Transverse colon (tissue), 4 donors: Measurements from ENCODE around the gene SHQ1. TPM values are rescaled to one million over a fixed set of nuclear protein-coding genes. Genes with fewer than 3 reads are reported as not detected.

Experiments
- DNase-seq: peaks from one replicate; pipeline ENCODE4 v3.0.0-alpha.2; 2019
- H3K27ac ChIP-seq, 4 donors: fragments of 200-600 bp; sonication (generic); 2 replicates each; pipeline ENCODE4 v1.5.1; 2016 to 2018; ENCODE audit warnings: inconsistent platforms in 4 of 4
- H3K27me3 ChIP-seq: fragments of 200-600 bp; sonication (generic); 2 replicates; pipeline ENCODE4 v1.5.1; 2017; ENCODE audit warnings: inconsistent platforms
- H3K36me3 ChIP-seq, 4 donors: fragments of 200-600 bp; sonication (generic); 2 replicates each; pipeline ENCODE4 v1.5.1; 2017 to 2019; ENCODE audit warnings: inconsistent platforms in 4 of 4
- H3K4me1 ChIP-seq, 4 donors: fragments of 200-600 bp; sonication (generic); 2 replicates each; pipeline ENCODE4 v1.5.1; 2017 to 2020; ENCODE audit warnings: inconsistent platforms in 4 of 4
- H3K4me3 ChIP-seq, 4 donors: fragments of 200-600 bp; sonication (generic); 1 replicate in 1 of 4; 2 replicates in 3 of 4; pipeline versions ENCODE4 v1.5.1 to v1.6.1; 2017 to 2019; ENCODE audit warnings: inconsistent platforms in 4 of 4
- H3K9me3 ChIP-seq, 2 donors: fragments of 200-600 bp; sonication (generic); 2 replicates each; pipeline ENCODE4 v1.5.1; 2017 to 2019; ENCODE audit warnings: inconsistent platforms in 2 of 2
- EP300 ChIP-seq: sonication (generic); formaldehyde crosslinking; IDR thresholded peaks from one replicate; pipeline ENCODE4 v1.6.1; 2017; ENCODE audit warnings: antibody characterized with exemption, low read depth
- POLR2A ChIP-seq: fragments of 450-650 bp; IDR thresholded peaks from one replicate; pipeline ENCODE4 v1.6.1; 2016; ENCODE audit warnings: antibody characterized with exemption, mild to moderate bottlenecking, moderate library complexity
- POLR2AphosphoS5 ChIP-seq, 3 donors: sonication (generic); formaldehyde crosslinking; IDR thresholded peaks; one replicate each; pipeline ENCODE4 v1.6.1; 2016; ENCODE audit warnings: antibody characterized with exemption in 3 of 3
- WGBS, 2 donors: methylation state at CpG; one replicate each; pipeline ENCODE4 v1.1.5; 2018; ENCODE audit warnings: low coverage in 1 of 2; 5-methylcytosine and 5-hydroxymethylcytosine counted together
- in situ Hi-C, 4 donors: fragments of 200-750 bp; cut with MboI; loops; one replicate each; pipeline versions ENCODE4 v1.15.0 to v1.15.1; 2017; ENCODE audit warnings: low sequenced_read_pairs in 3 of 4, low pct_ligation_motif_present in 1 of 4, low pct_unique_long_range_greater_than_20kb in 1 of 4
- intact Hi-C: fragments of 100-400 bp; cut with DNase I; formaldehyde crosslinking; loops from one replicate; pipeline ENCODE4 v1.15.1; 2023; ENCODE audit warnings: low total_unique reads
- total RNA-seq, 4 donors: library from RNA; depleted of rRNA; stranded (reverse); fragments of >200 nt; gene quantifications; one replicate each; pipeline ENCODE4 v1.1.0, GENCODE V29; 2016
- TF ChIP-seq, protein P1 (sequence below), 5 experiments: fragments of 200-600 bp in 3 of 5; fragments of 450-650 bp in 2 of 5; sonication (generic) in 3 of 5; IDR thresholded peaks; 1 replicate in 2 of 5; 2 replicates in 3 of 5; pipeline ENCODE4 v1.5.1; 2016 to 2017; ENCODE audit warnings: antibody characterized with exemption in 5 of 5, inconsistent platforms in 3 of 5, mild to moderate bottlenecking in 2 of 5, moderate library complexity in 1 of 5

SHQ1 gene
- total RNA-seq, 4 donors from 2014 or later = 4.9 to 21.3 (median 13.1) TPM

DNA sequence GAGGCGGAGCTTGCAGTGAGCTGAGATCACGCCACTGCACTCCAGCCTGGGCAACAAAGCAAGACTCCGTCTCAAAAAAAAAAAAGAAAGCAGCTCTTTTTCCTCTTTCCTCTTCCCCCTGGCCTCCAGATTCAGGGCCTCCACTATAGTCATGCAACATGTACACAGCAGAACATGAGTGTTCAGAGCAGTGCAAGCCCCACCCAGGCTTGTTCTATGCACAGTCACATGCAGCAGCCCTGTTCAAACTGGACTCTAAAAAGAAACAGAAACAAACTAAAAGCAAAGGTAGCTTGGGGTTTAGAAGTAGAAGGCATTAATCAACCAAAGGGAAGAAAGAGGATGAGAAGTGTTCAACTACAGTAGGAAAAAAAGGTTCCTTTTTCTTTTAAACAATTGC is 11.8 kb downstream of the SHQ1 start:
- intact Hi-C loops (no loop called here), in situ Hi-C loops (loop anchor here in 2 of 4 donors (25.0 kb wide), 3 partner anchors 226 to 1124 kb away; partner anchors contain the start of genes EBLN2 (in 1 of the 2) and EIF4E3 (in 1 of the 2))
- no peaks in the 10 kb centered on the region for H3K4me1 ChIP-seq
- H3K27ac ChIP-seq = peak overlapping the region in 1 of 4 donors; percentile 1
- H3K9me3 ChIP-seq = no peaks in the 10 kb centered on the region
- 91 to 100% methylated on average over 3 of the region's 3 CpGs for WGBS, 2 donors
- H3K4me3 ChIP-seq = no peak overlapping the region
- peaks cover 0 to 29% (median 5%) of the 10 kb centered on the region in 4 donors for H3K36me3 ChIP-seq
- DNase-seq = no peak
- TF ChIP-seq EP300 = no peak
- TF ChIP-seq, protein P1, sequence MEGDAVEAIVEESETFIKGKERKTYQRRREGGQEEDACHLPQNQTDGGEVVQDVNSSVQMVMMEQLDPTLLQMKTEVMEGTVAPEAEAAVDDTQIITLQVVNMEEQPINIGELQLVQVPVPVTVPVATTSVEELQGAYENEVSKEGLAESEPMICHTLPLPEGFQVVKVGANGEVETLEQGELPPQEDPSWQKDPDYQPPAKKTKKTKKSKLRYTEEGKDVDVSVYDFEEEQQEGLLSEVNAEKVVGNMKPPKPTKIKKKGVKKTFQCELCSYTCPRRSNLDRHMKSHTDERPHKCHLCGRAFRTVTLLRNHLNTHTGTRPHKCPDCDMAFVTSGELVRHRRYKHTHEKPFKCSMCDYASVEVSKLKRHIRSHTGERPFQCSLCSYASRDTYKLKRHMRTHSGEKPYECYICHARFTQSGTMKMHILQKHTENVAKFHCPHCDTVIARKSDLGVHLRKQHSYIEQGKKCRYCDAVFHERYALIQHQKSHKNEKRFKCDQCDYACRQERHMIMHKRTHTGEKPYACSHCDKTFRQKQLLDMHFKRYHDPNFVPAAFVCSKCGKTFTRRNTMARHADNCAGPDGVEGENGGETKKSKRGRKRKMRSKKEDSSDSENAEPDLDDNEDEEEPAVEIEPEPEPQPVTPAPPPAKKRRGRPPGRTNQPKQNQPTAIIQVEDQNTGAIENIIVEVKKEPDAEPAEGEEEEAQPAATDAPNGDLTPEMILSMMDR (IDR thresholded peaks at IDR 0.05) = no peak
- H3K27me3 ChIP-seq = no peaks in the 10 kb centered on the region

DNA sequence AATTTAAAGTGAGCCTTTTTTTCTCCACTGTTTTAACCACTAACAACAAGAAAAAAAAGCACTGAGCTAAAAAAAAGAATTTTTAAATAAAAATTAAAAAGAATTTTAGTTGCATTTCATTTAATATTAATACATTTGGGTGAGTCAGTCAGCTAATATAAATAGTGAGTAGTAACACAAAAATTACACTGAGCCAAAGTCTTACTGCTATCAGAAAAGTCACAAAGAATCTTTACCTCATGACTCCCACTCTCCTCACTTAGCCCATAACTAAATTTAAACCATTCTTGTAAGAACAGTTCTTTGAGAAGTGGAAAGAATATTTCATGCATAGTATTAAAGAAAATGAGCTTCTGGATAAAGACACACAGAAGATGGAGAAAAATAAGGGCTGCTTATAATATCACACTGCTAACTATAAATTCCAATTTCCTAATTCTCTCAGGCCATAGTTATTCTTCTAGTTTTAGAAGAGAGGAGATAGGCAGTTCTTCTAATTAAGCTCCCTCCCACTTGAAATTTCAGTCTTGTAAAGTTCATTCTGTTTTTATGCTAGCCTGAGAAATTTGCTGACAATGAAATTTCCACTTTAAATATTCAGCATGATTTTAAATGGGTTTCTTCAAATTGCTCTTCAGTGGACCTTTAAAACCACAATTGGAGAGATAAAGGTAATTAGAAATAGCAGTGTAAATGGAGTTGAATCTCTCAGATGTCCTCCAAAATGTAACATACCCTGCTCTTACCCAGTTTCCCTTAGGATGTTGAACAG is 17.6 kb downstream of the SHQ1 start:
- Histone ChIP-seq H3K27ac (no peak overlapping the region), H3K4me1 (peaks cover 0 to 9% (median 0%) of the 10 kb centered on the region in 4 donors), H3K9me3 (no peaks in the 10 kb centered on the region), H3K36me3 (peaks cover 0 to 15% (median 0%) of the 10 kb centered on the region in 4 donors), H3K27me3 (no peaks in the 10 kb centered on the region), H3K4me3 (no peak overlapping the region)
- intact Hi-C loops (no loop called here), in situ Hi-C loops (loop anchor here in 2 of 4 donors (25.0 kb wide), 3 partner anchors 232 to 1118 kb away; partner anchors contain the start of genes EBLN2 (in 1 of the 2) and EIF4E3 (in 1 of the 2))
- DNase-seq = no peak
- TF ChIP-seq, protein P1 (IDR thresholded peaks at IDR 0.05) = no peak
- TF ChIP-seq EP300 = no peak
- no peak for TF ChIP-seq POLR2A
- TF ChIP-seq POLR2AphosphoS5 (IDR thresholded peaks at IDR 0.05) = no peak

DNA sequence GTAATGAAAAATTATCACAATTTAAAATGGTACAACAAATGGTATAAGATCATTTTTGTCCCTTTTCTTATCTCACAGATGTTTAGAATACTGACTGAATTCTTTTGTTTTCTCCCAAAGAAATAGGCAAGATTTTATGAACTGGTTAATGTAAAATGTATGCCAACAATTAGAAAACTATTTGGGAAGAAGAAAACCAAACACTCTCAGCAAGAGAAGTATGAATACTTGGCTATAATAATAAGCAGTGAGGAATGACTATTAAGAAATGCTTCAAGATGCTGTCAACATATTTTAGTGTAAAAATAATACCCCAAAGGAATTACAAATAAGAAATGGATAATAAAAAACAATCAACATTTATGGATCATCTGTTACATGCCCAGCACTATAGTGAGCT is 18.5 kb downstream of the SHQ1 start:
- no peaks in the 10 kb centered on the region for H3K27me3 ChIP-seq
- in situ Hi-C loops (loop anchor here in 3 of 4 donors (10.0 to 25.0 kb wide), 7 partner anchors 165 to 1117 kb away; partner anchors contain the start of genes EBLN2 (in 1 of the 3) and EIF4E3 (in 1 of the 3)), intact Hi-C loops (loop anchor here (10.0 kb wide), 2 partner anchors 875 to 1105 kb away; partner anchors contain the start of gene EIF4E3)

More for the DNA sequence above, 18.5 kb downstream of the SHQ1 start:
- Histone ChIP-seq H3K9me3 (no peaks in the 10 kb centered on the region), H3K27ac (no peak overlapping the region), H3K36me3 (peaks cover 0 to 15% (median 0%) of the 10 kb centered on the region in 4 donors), H3K4me3 (no peak overlapping the region), H3K4me1 (peaks cover 0 to 9% (median 0%) of the 10 kb centered on the region in 4 donors)
- TF ChIP-seq, protein P1 (IDR thresholded peaks at IDR 0.05) = no peak
- TF ChIP-seq POLR2AphosphoS5 (IDR thresholded peaks at IDR 0.05) (no peak), POLR2A (no peak), EP300 (no peak)
- DNase-seq = no peak
